Posterior vena cava (tissue), 2 donors: ENCODE results near the gene SYTL3. TPM values are rescaled to one million over a fixed set of nuclear protein-coding genes. Genes with fewer than 3 reads are reported as not detected.
"Not testable (repeated sequence)": the region's sequence is repeated elsewhere in the genome, so short reads cannot be mapped to it uniquely, and the experiment has no call there.

Source experiments
- DNase-seq: peaks from one replicate; pipeline ENCODE4 v3.0.0-alpha.2; 2020; ENCODE audit warnings: low spot score
- intact Hi-C, 2 donors: fragments of 100-400 bp; cut with DNase I; formaldehyde crosslinking; loops; one replicate each; pipeline versions ENCODE4 v1.14.1 to v1.14.2; 2022 to 2023
- total RNA-seq, 2 donors: library from RNA; stranded (reverse); fragmentation: NEBNext Ultra II Directional; extraction: Animal tissue kit (Norgen Biotek cat#: 25700); gene quantifications; one replicate each; pipeline ENCODE4 v1.2.1, GENCODE V29; 2021
- donor health status: DM: yes; HTN: yes; CAD: no.
- donor health status: DM: yes; HTN: yes; CAD: no.

SYTL3 gene
- total RNA-seq, 2 donors from 2014 or later = 2.0 to 6.5 TPM

DNA sequence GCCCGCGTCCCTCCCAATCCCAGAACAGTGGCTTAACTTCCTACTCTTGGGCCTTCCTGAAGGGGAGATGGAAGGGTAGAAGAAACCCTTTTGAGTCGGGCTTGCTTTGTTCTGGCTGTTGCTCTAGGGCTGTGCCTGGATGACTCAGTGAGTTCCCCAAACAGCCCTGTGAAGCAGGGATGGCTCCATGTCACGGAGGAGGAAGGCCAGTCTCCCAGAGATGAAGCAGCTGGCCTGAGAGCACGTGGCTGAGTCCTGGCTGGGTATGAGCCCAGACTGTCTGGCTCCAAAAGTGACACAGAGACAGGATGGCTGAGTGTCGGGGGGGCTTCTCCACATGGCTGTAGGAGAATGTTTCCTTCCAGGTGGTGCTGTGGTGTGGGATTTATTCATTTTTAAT, 4.6 kb downstream of the SYTL3 start:
- peak; percentile 92 for DNase-seq
- intact Hi-C loops = no loop called here

- DNase-seq = no peak
- intact Hi-C loops = no loop called here
These were observed 5.2 kb downstream of the SYTL3 start for GRCh38 chr6:158654960-158655489.

DNA sequence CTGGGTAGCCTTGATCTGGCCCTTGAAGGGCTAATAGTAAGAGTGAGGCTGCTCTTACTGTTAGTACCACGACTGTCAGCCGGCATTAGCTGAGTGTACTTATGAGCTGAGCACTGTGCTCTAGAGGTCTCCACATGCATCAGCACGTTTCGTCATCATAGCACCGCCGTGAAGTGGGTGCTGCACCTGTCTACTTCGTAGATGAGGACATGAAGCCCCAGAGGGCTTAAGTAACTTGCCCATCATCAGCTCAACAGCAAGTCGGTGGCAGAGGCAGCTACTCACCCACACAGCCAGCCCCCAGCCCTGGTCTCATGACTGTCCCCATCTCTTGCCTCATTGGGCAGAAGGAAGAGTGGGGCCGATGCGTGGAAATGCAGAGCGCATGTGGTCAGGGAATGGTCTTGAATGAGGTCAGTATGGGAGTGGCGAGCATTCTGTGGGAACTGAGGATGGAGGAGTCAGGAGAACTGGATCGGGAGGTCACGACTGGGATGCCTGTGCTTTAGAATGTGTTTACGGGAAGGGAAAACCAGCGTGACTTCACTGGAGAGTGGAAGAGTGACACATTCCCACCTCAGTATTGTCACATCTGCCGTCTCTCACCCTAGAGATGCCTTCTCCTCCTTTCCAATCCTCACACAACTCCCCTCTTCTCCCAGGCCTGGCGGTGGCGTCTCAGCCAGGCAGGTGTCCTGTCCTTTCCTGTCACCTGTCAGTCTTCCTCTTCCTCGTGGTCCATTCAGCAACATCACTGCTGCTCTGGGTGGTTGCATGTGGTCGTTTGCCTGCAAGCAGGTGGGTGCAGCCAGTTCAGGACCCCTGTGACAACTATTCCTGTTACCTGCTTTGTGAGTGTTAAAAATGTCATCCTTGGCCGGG, 6.0 kb downstream of the SYTL3 start:
- intact Hi-C loops = no loop called here
- no peak for DNase-seq

DNA sequence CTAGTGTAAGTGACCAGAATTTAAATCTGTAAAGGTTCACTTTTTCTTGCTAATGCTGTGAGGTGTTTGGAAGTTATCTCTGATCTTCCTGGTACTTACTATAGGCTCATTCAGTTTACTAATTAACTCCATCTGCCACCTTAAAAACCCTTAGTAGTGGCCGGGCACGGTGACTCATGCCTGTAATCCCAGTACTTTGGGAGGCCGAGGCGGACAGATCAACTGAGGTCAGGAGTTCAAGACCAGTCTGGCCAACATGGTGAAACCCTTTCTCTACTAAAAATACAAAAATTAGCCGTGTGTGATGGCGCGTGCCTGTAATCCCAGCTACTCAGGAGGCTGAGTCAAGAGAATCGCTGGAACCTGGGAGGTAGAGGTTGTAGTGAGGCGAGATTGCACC, 7.1 kb downstream of the SYTL3 start:
- intact Hi-C loops, DNase-seq: not testable (repeated sequence)

DNA sequence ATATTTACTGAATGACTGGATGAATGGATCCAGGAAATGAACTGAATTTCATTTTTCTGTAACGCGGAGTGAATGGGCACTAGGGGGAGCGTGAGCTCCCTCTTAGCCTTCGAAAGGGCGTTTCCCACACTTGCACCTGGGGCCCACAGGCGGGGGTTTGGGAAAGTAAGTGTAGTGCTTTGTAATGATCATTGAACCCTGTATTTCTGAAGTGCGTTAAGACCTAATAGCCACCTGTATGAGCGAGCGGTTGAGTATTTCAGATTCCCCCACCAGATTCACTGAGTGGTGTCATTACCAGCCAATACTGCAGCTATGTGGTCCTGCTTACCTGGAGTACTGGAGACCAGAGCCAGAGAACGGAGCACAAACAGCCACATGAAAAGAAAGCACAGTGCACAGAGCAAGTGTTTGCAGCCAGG, 10.5 kb downstream of the SYTL3 start:
- DNase-seq = no peak
- intact Hi-C loops = no loop called here

- no peak for DNase-seq
- intact Hi-C loops = no loop called here
These were observed 11.4 kb downstream of the SYTL3 start for GRCh38 chr6:158661156-158661685.

- DNase-seq = no peak
- intact Hi-C loops = no loop called here
These were observed 12.7 kb downstream of the SYTL3 start for GRCh38 chr6:158662607-158662953.

- intact Hi-C loops = no loop called here
- DNase-seq = no peak
These were observed 13.2 kb downstream of the SYTL3 start for GRCh38 chr6:158662954-158663624.

DNA sequence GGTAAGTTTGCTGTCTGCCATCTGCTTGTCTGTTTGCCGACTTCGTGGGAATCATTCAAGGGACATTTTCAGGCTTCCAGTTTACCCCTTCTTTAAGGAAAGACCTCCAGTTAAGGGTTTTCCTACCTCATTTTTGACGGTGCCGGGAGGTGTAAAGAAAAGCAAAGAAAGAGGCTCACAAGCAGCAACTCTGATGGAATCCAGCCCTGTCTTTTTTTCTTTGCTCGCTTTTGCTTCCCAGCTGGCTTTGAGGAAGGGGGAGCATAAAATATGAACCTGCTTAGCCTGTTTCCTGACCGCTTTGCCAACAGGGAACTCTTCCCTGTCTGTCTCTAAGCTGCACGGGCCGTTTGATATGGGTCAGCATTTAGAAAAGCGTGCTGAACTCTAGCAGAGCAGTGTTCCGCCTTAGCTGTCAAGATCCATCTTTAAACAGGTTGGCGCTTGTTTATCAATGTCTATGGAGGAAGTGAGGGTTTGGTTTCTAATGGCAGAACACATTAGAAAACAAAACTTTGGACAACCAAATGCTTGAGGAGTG, 13.8 kb downstream of the SYTL3 start:
- DNase-seq = no peak
- intact Hi-C loops = no loop called here

GRCh38 chr6:158665332-158665731, 15.5 kb downstream of the SYTL3 start:
- intact Hi-C loops = no loop called here

GRCh38 chr6:158666628-158667359, 16.9 kb downstream of the SYTL3 start:
- intact Hi-C loops = loop anchor here in 1 of 2 donors (1.0 kb wide), 1 partner anchor 15 kb away; no protein-coding TSS in a partner anchor
- no peak for DNase-seq

More at GRCh38 chr6:158665332-158665731, 15.5 kb downstream of the SYTL3 start:
- no peak for DNase-seq

- no peak for DNase-seq
- intact Hi-C loops = no loop called here
These were observed 17.6 kb downstream of the SYTL3 start for GRCh38 chr6:158667360-158667981.

GRCh38 chr6:158668707-158669103, 18.9 kb downstream of the SYTL3 start:
- DNase-seq = no peak
- intact Hi-C loops = no loop called here

GRCh38 chr6:158669145-158670035, 19.5 kb downstream of the SYTL3 start:
- intact Hi-C loops = no loop called here
- no peak for DNase-seq

- intact Hi-C loops = not testable (repeated sequence)
These were observed 22.3 kb downstream of the SYTL3 start for GRCh38 chr6:158672119-158672518.

GRCh38 chr6:158672726-158673125, 22.9 kb downstream of the SYTL3 start:
- no peak for DNase-seq
- intact Hi-C loops = loop anchor here in 1 of 2 donors (1.0 kb wide), 1 partner anchor 44 kb away; no protein-coding TSS in a partner anchor

More at GRCh38 chr6:158672119-158672518, 22.3 kb downstream of the SYTL3 start:
- not testable (repeated sequence) for DNase-seq

GRCh38 chr6:158674342-158675131, 24.7 kb downstream of the SYTL3 start:
- DNase-seq = no peak
- intact Hi-C loops = no loop called here
